SK-N-SH treated with all-trans-retinoic acid at 6 μM for 48 hours (cell line): ENCODE measurements around the gene KLF6.

Source experiments
- ATAC-seq: fragments of 200-7000 bp; cut with Tn5 transposase; 3 replicates; pipeline ENCODE4 v1.9.1; 2020; ENCODE audit warnings: mild to moderate bottlenecking, moderate library complexity
- ARNTL ChIP-seq: fragments of 450-650 bp; formaldehyde crosslinking; IDR thresholded peaks from 2 replicates; pipeline ENCODE4 v1.5.0; 2020; ENCODE audit warnings: low read depth, mild to moderate bottlenecking, moderate library complexity, borderline replicate concordance
- BACH2 ChIP-seq: fragments of 250-450 bp; sonication (Bioruptor Pico); IDR thresholded peaks from 2 replicates; pipeline ENCODE4 v1.9.0; 2021; ENCODE audit warnings: mild to moderate bottlenecking, borderline replicate concordance
- CREB5 ChIP-seq: fragments of 250-450 bp; sonication (Bioruptor Pico); IDR thresholded peaks from 2 replicates; pipeline ENCODE4 v1.5.1; 2020; ENCODE audit warnings: low read depth, mild to moderate bottlenecking, moderate library complexity
- CSDC2 ChIP-seq: fragments of 250-450 bp; sonication (Bioruptor Pico); IDR thresholded peaks from 2 replicates; pipeline ENCODE4 v1.5.0; 2020; ENCODE audit warnings: mild to moderate bottlenecking, moderate library complexity
- CSRNP3 ChIP-seq: fragments of 250-450 bp; sonication (Bioruptor Pico); IDR thresholded peaks from 2 replicates; pipeline ENCODE4 v1.5.1; 2021; ENCODE audit warnings: mild to moderate bottlenecking, moderate library complexity
- ESRRG ChIP-seq: fragments of 250-450 bp; sonication (Bioruptor Pico); IDR thresholded peaks from 2 replicates; pipeline ENCODE4 v1.6.1; 2021; ENCODE audit warnings: mild to moderate bottlenecking
- GLIS3 ChIP-seq: fragments of 250-450 bp; sonication (Bioruptor Pico); IDR thresholded peaks from 2 replicates; pipeline ENCODE4 v1.5.0; 2020; ENCODE audit warnings: mild to moderate bottlenecking, moderate library complexity
- ISL1 ChIP-seq: fragments of 250-450 bp; sonication (Bioruptor Pico); IDR thresholded peaks from 2 replicates; pipeline ENCODE4 v2.1.2; 2022; ENCODE audit warnings: mild to moderate bottlenecking, moderate library complexity
- OSR1 ChIP-seq: fragments of 250-450 bp; sonication (Bioruptor Pico); IDR thresholded peaks from 2 replicates; pipeline ENCODE4 v1.8.0; 2022; ENCODE audit warnings: moderate library complexity, mild to moderate bottlenecking, inconsistent platforms
- PATZ1 ChIP-seq: fragments of 250-450 bp; sonication (Bioruptor Pico); IDR thresholded peaks from 2 replicates; pipeline ENCODE4 v1.8.0; 2020; ENCODE audit warnings: mild to moderate bottlenecking, moderate library complexity, borderline replicate concordance
- POU6F1 ChIP-seq: fragments of 250-450 bp; sonication (Bioruptor Pico); IDR thresholded peaks from 2 replicates; pipeline ENCODE4 v1.8.0; 2021; ENCODE audit warnings: low read depth, mild to moderate bottlenecking, moderate library complexity, borderline replicate concordance
- PPARA ChIP-seq: fragments of 250-450 bp; sonication (Bioruptor Pico); IDR thresholded peaks from 2 replicates; pipeline ENCODE4 v1.5.0; 2020; ENCODE audit warnings: mild to moderate bottlenecking, borderline replicate concordance
- RARB ChIP-seq: fragments of 250-450 bp; sonication (Bioruptor Pico); IDR thresholded peaks from 2 replicates; pipeline ENCODE4 v1.8.0; 2021; ENCODE audit warnings: mild to moderate bottlenecking, moderate library complexity
- SNAI2 ChIP-seq: fragments of 250-450 bp; sonication (Bioruptor Pico); IDR thresholded peaks from 2 replicates; pipeline ENCODE4 v1.5.0; 2020; ENCODE audit warnings: mild to moderate bottlenecking, moderate library complexity
- TCF4 ChIP-seq: fragments of 250-450 bp; sonication (Bioruptor Pico); IDR thresholded peaks from 2 replicates; pipeline ENCODE4 v1.8.0; 2021; ENCODE audit warnings: mild to moderate bottlenecking, moderate library complexity, borderline replicate concordance
- TOX ChIP-seq: fragments of 250-450 bp; sonication (Bioruptor Pico); IDR thresholded peaks from 2 replicates; pipeline ENCODE4 v1.8.0; 2021; ENCODE audit warnings: mild to moderate bottlenecking, moderate library complexity, borderline replicate concordance
- TSHZ2 ChIP-seq: fragments of 250-450 bp; sonication (Bioruptor Pico); IDR thresholded peaks from 2 replicates; pipeline ENCODE4 v1.5.0; 2020; ENCODE audit warnings: mild to moderate bottlenecking, moderate library complexity
- ZC3H10 ChIP-seq: fragments of 250-450 bp; sonication (Bioruptor Pico); IDR thresholded peaks from 2 replicates; pipeline ENCODE4 v1.5.1; 2021; ENCODE audit warnings: mild to moderate bottlenecking, moderate library complexity
- ZFP3 ChIP-seq: fragments of 250-450 bp; sonication (Bioruptor Pico); IDR thresholded peaks from 2 replicates; pipeline ENCODE4 v1.5.0; 2020; ENCODE audit warnings: mild to moderate bottlenecking, moderate library complexity
- ZFP30 ChIP-seq: fragments of 450-650 bp; formaldehyde crosslinking; IDR thresholded peaks from 2 replicates; pipeline ENCODE4 v1.5.0; 2022; ENCODE audit warnings: mild to moderate bottlenecking, moderate library complexity
- ZNF565 ChIP-seq: fragments of 450-650 bp; formaldehyde crosslinking; conservative IDR thresholded peaks from 2 replicates; pipeline ENCODE4 v1.5.0; 2020; ENCODE audit warnings: low read depth, mild to moderate bottlenecking, moderate library complexity
- ZNF70 ChIP-seq: fragments of 450-650 bp; formaldehyde crosslinking; IDR thresholded peaks from 2 replicates; pipeline ENCODE4 v1.5.0; 2020; ENCODE audit warnings: mild to moderate bottlenecking, moderate library complexity
- ZNF8 ChIP-seq: fragments of 450-650 bp; formaldehyde crosslinking; IDR thresholded peaks from 2 replicates; pipeline ENCODE4 v1.5.0; 2020; ENCODE audit warnings: mild to moderate bottlenecking, moderate library complexity

KLF6 gene

GRCh38 chr10:3746634-3747033 is 38.4 kb downstream of the KLF6 start:
- no peak for TF ChIP-seq ZNF8 (CRISPR knock-in tag)
- no peak for TF ChIP-seq TOX (CRISPR knock-in tag)
- TF ChIP-seq CREB5, result no peak
- no peak for TF ChIP-seq ZC3H10 (CRISPR knock-in tag)
- no peak for TF ChIP-seq GLIS3 (CRISPR knock-in tag)
- no peak for TF ChIP-seq ZFP30 (CRISPR knock-in tag)
- TF ChIP-seq ZNF565, result no peak
- no peak for TF ChIP-seq PPARA (CRISPR knock-in tag)
- TF ChIP-seq CSDC2 (CRISPR knock-in tag), result no peak
- ATAC-seq, result no peak

- no peak for ATAC-seq
- no peak for TF ChIP-seq POU6F1 (CRISPR knock-in tag)
- no peak for TF ChIP-seq ISL1 (CRISPR knock-in tag)
- TF ChIP-seq ZNF70 (CRISPR knock-in tag), result no peak
- TF ChIP-seq OSR1 (CRISPR knock-in tag), result no peak
- no peak for TF ChIP-seq GLIS3 (CRISPR knock-in tag)
- TF ChIP-seq PPARA (CRISPR knock-in tag), result no peak
These were observed 39.5 kb downstream of the KLF6 start for GRCh38 chr10:3745521-3745920.

GRCh38 chr10:3741688-3742461 is 43.1 kb downstream of the KLF6 start:
- no peak for ATAC-seq
- TF ChIP-seq TSHZ2 (CRISPR knock-in tag), result no peak
- no peak for TF ChIP-seq PPARA (CRISPR knock-in tag)
- TF ChIP-seq TCF4 (CRISPR knock-in tag), result no peak
- TF ChIP-seq ARNTL (CRISPR knock-in tag), result no peak
- no peak for TF ChIP-seq CREB5
- no peak for TF ChIP-seq CSDC2 (CRISPR knock-in tag)
- TF ChIP-seq RARB (CRISPR knock-in tag), result no peak
- TF ChIP-seq ZFP30 (CRISPR knock-in tag), result no peak
- no peak for TF ChIP-seq ZNF70 (CRISPR knock-in tag)
- TF ChIP-seq SNAI2, result no peak
- no peak for TF ChIP-seq ZC3H10 (CRISPR knock-in tag)
- no peak for TF ChIP-seq ESRRG (CRISPR knock-in tag)

GRCh38 chr10:3740157-3740871 is 44.7 kb downstream of the KLF6 start:
- no peak for TF ChIP-seq TOX (CRISPR knock-in tag)
- TF ChIP-seq ZFP3 (CRISPR knock-in tag), result no peak
- TF ChIP-seq BACH2 (CRISPR knock-in tag), result no peak
- no peak for TF ChIP-seq PATZ1
- no peak for TF ChIP-seq ARNTL (CRISPR knock-in tag)
- no peak for TF ChIP-seq PPARA (CRISPR knock-in tag)
- no peak for TF ChIP-seq TCF4 (CRISPR knock-in tag)
- no peak for TF ChIP-seq CSRNP3 (CRISPR knock-in tag)
- TF ChIP-seq ZNF565, result no peak
- TF ChIP-seq CREB5, result no peak
- no peak for TF ChIP-seq ZNF8 (CRISPR knock-in tag)
- TF ChIP-seq, all 23 proteins: peak for 0
- ATAC-seq, result peak; percentile 59
